DOHH2 (cell line): ENCODE data around the gene BAX.

Source experiments
- H3F3A ChIP-seq: fragments of 200-600 bp; sonication (generic), shearing (Covaris generic); 2 replicates; pipeline ENCODE4 v1.6.0; 2016; ENCODE audit warnings: antibody characterized with exemption, mild to moderate bottlenecking; ENCODE audit not compliant: control insufficient read depth, insufficient read depth
- H3K27ac ChIP-seq: fragments of 200-600 bp; sonication (generic); 2 replicates; pipeline ENCODE4 v1.5.1; 2014; ENCODE audit warnings: low read depth, mild to moderate bottlenecking, low read length, moderate library complexity
- H3K27me3 ChIP-seq: fragments of 200-600 bp; sonication (generic); 2 replicates; pipeline ENCODE4 v1.6.1; 2014; ENCODE audit warnings: mild to moderate bottlenecking, low read length, mixed read lengths; ENCODE audit not compliant: control insufficient read depth
- H3K36me3 ChIP-seq: fragments of 200-600 bp; sonication (generic); 2 replicates; pipeline ENCODE4 v1.6.1; 2014; ENCODE audit warnings: mild to moderate bottlenecking, low read length, moderate library complexity, mixed read lengths; ENCODE audit not compliant: control insufficient read depth
- H3K4me1 ChIP-seq: fragments of 200-600 bp; sonication (generic); 2 replicates; pipeline ENCODE4 v1.6.1; 2014; ENCODE audit warnings: mild to moderate bottlenecking, low read length, mixed read lengths; ENCODE audit not compliant: control insufficient read depth
- H3K4me2 ChIP-seq: fragments of 200-600 bp; sonication (generic); 2 replicates; pipeline ENCODE4 v1.6.0; 2014; ENCODE audit warnings: mild to moderate bottlenecking, low read length, moderate library complexity
- H3K4me3 ChIP-seq: fragments of 200-600 bp; sonication (generic); 2 replicates; pipeline ENCODE4 v1.5.1; 2014; ENCODE audit warnings: mild to moderate bottlenecking, low read length, mixed read lengths
- H3K79me2 ChIP-seq: fragments of 200-600 bp; sonication (generic); 2 replicates; pipeline ENCODE4 v1.6.1; 2014; ENCODE audit warnings: mild to moderate bottlenecking, low read length, mixed read lengths; ENCODE audit not compliant: control insufficient read depth
- H3K9me2 ChIP-seq: fragments of 200-600 bp; sonication (generic); replicated peaks from 2 replicates; pipeline ENCODE4 v1.6.1; 2014; ENCODE audit warnings: mild to moderate bottlenecking, low read length, mixed read lengths; ENCODE audit not compliant: control insufficient read depth
- H3K9me3 ChIP-seq: fragments of 200-600 bp; sonication (generic); 2 replicates; pipeline ENCODE4 v1.6.1; 2014; ENCODE audit warnings: antibody characterized with exemption, low read length, mixed read lengths; ENCODE audit not compliant: control insufficient read depth, insufficient read depth
- H4K20me1 ChIP-seq: fragments of 200-600 bp; sonication (generic); 2 replicates; pipeline ENCODE4 v1.6.0; 2014; ENCODE audit warnings: low read depth, mild to moderate bottlenecking, antibody characterized with exemption, low read length, moderate library complexity; ENCODE audit not compliant: control insufficient read depth, insufficient read depth
- CTCF ChIP-seq: fragments of 200-600 bp; sonication (generic); IDR thresholded peaks from one replicate; pipeline ENCODE4 v1.5.1; 2014; ENCODE audit warnings: antibody characterized with exemption, mild to moderate bottlenecking, low read depth, low read length; ENCODE audit not compliant: poor library complexity, severe bottlenecking
- EZH2phosphoT487 ChIP-seq: fragments of 200-600 bp; sonication (generic); IDR thresholded peaks from 2 replicates; pipeline ENCODE4 v1.6.1; 2017; ENCODE audit warnings: borderline replicate concordance, mild to moderate bottlenecking, antibody characterized with exemption, low read length, moderate library complexity, mixed read lengths

BAX gene

GRCh38 chr19:48993175-48994034 is 38.7 kb downstream of the BAX start, which contains the start of the genes GYS1 and RUVBL2:
Gene GYS1 (minus strand): TSS chr19:48993309. CDS start chr19:48993112, 197 bp downstream.
Gene RUVBL2 (plus strand): TSS chr19:48993887. CDS start chr19:48993912, 25 bp downstream.
- Histone ChIP-seq H3K27me3 (no peaks in the 10 kb centered on the region), H3K9me3 (no peaks in the 10 kb centered on the region), H4K20me1 (peaks cover 4% of the 10 kb centered on the region; the same call in 1 of the 2 replicates), H3K79me2 (peaks cover 66% of the 10 kb centered on the region), H3F3A (no peaks in the 10 kb centered on the region), H3K4me1 (peaks cover 20% of the 10 kb centered on the region), H3K4me2 (peak within 1 kb of the TSS; percentile 87), H3K9me2 (no peaks in the 10 kb centered on the region), H3K27ac (peak within 1 kb of the TSS; percentile 75), H3K36me3 (peaks cover 32% of the 10 kb centered on the region), H3K4me3 (peak within 1 kb of the TSS; percentile 81)
- TF ChIP-seq EZH2phosphoT487, result no peak
- TF ChIP-seq CTCF, result peak; percentile 79

GRCh38 chr19:48994035-48994386 is 39.3 kb downstream of the BAX start:
- H3K36me3 ChIP-seq, result peaks cover 28% of the 10 kb centered on the region
- H3F3A ChIP-seq, result no peaks in the 10 kb centered on the region
- peaks cover 4% of the 10 kb centered on the region; the same call in 1 of the 2 replicates for H4K20me1 ChIP-seq
- TF ChIP-seq CTCF (no peak), EZH2phosphoT487 (no peak)
- no peaks in the 10 kb centered on the region for H3K9me2 ChIP-seq
- H3K4me2 ChIP-seq, result peak overlapping the region; percentile 86
- H3K9me3 ChIP-seq, result no peaks in the 10 kb centered on the region
- H3K79me2 ChIP-seq, result peaks cover 72% of the 10 kb centered on the region
- H3K27ac ChIP-seq, result peak overlapping the region; percentile 75
- H3K27me3 ChIP-seq, result no peaks in the 10 kb centered on the region
- peak overlapping the region; percentile 81 for H3K4me3 ChIP-seq
- peaks cover 20% of the 10 kb centered on the region for H3K4me1 ChIP-seq

- Histone ChIP-seq H3K79me2 (peaks cover 71% of the 10 kb centered on the region), H3K4me2 (no peak overlapping the region)
- peak; percentile 85 for TF ChIP-seq CTCF
- no peak for TF ChIP-seq EZH2phosphoT487
These were observed 43.3 kb downstream of the BAX start for GRCh38 chr19:48997972-48998371.

More at GRCh38 chr19:48997972-48998371, 43.3 kb downstream of the BAX start:
- no peaks in the 10 kb centered on the region for H3F3A ChIP-seq
- peaks cover 16% of the 10 kb centered on the region for H3K4me1 ChIP-seq
- H3K27me3 ChIP-seq, result no peaks in the 10 kb centered on the region
- no peak overlapping the region for H3K4me3 ChIP-seq
- peaks cover 56% of the 10 kb centered on the region for H3K36me3 ChIP-seq
- no peaks in the 10 kb centered on the region for H3K9me2 ChIP-seq
- H3K27ac ChIP-seq, result no peak overlapping the region
- no peaks in the 10 kb centered on the region for H3K9me3 ChIP-seq
- peaks cover 4% of the 10 kb centered on the region; the same call in 1 of the 2 replicates for H4K20me1 ChIP-seq
